ENCODE measurements around the gene KLHL17.
A peak's percentile ranks its signal among the peaks of the same experiment; 100 is the strongest.
"Not testable (repeated sequence)": the region's sequence is repeated elsewhere in the genome, so short reads cannot be mapped to it uniquely, and the experiment has no call there.

KLHL17 gene

GRCh38 chr1:1003618-1004419 lies 43.4 kb downstream of the KLHL17 start:
- DNase-seq, result no peak

- DNase-seq, result no peak
Observed at GRCh38 chr1:1004420-1004779, 44.0 kb downstream of the KLHL17 start.

DNA sequence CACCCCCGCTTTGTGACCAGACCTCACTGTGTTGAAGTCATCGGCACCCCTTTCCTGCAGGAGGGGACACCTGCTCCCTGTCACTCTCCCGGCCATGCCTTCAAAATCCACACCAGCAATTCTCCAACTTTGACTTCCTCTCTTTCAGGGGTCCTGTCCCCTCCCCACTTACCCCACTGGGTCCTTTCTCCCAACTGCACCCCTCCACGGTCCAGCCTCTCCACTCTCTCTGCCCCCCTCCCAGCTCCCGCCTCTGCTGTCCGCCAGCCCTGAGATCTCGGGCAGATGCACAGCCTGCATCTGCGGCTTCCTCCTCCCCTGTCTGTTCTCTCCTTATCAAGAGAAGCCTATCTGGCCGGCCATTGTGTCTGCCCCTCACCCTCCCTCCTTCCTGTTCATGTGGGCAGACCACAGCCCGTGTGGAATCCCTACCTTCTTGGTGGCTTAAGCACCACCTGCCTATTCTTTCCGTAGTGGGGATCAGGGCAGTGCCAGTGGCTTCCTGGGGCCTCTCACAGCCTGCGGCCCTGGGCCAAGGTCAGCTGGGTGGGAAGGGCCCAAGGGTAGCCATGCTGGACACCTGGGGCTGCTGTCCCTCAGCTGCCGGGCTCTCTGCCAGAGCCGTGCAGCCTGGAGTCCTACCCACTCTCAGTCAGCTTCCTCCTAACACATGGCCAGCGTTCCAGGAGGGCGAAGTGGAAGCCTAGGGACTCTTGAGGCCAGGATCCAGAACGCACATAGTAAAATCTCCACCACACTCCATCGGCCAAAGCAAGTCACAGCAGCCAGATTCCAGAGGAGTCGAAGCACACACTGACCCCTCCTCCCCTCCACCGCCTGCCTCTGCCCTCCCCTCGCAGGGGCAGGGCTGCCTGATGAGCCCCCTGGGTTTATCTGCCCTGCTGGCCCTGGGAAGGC lies 44.7 kb downstream of the KLHL17 start:
- no peak for DNase-seq

DNA sequence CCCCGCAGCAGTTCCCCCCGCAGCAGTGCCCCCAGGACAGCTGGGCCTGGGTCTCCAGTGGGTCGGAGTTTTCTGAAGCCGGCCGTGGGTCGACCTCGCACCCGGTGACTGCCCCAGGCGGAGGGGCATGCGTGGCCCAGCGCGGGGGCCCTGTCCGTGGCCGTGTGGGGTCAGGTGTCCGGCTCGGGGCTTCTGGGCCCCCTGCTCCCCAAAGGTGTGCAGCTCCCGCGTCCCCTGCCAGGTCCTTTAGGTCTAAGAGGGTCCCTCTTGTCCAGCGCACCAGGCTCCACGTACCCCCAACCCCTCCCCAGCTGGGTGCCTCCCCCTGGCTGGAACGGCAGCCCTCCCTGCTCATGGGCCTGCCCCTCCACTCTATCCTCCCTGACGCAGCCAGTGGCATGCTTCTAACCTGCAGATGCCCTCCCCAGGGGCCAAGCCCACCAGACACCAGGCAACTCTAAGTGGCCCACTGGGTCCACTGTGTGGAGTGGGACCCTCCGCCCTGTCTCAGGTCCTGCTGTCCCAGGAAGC lies 45.5 kb downstream of the KLHL17 start:
- no peak for DNase-seq

DNA sequence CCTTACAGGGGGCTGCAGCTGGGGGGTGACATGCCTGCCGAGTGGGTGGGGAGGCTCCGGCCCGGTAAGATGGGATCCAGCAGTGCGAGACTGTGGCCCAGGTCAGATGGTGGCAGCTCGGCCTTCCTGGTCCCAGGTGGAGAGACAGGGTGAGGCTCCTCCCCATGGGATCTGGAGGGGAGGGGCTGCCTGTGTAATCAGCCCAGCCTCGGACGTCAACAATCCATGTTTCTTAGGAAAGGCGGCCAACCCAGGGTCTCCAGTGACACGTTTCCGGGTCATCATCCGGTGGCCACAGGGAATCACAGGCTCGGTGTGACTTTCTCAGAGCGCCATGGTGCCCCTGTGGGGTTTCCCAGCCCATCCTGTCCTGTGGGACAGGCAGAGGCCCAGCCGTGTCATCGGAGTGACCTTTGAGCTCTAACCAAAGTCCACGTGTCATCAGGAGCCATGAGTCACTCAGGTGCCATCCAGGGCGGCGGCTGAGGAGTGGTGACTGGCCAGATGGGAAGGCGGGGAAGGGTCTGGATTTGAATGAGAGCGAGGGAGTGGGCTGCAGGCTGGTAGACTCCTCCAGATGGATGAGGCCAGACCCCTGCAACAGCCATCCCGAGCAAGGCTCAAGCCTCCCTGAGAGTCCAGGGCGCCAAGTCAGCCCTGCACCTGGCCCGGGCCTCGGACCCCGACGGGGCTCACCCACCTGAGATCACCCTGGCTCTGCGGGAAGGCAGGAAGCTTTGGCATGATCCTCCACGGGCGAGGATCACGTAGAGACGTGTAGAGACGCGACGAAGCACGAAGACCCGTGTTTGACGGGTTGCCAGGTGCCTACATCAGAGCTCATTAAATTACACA lies 46.1 kb downstream of the KLHL17 start:
- no peak for DNase-seq

- DNase-seq, result not testable (repeated sequence)
Observed at GRCh38 chr1:1010131-1010530, 49.7 kb downstream of the KLHL17 start.

DNA sequence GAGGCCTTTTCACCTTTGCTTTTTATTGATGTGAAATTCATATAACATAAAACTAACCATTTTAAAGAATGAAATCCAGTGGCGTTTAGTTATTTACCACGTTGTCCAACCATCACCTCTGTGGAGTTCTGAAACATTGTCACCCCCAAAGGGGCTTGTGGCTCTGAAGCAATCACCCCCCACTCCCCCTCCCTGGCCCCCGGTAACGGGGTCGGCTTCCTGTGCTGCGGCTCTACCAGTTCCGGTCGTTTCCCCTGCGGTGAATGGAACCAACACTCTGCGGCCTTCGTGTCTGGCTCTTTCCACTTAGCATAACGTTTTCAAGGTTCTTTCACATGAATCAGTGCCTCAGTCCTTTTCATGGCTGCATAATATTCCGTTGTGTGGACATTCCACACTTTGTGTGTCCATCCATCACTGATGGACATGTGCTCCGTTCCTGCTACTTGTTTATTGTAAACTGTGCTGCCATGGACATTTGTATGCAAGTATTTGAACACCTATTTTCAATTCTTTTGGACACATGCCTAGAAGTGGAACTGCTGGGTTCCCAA lies 51.1 kb downstream of the KLHL17 start:
- DNase-seq, result no peak

DNA sequence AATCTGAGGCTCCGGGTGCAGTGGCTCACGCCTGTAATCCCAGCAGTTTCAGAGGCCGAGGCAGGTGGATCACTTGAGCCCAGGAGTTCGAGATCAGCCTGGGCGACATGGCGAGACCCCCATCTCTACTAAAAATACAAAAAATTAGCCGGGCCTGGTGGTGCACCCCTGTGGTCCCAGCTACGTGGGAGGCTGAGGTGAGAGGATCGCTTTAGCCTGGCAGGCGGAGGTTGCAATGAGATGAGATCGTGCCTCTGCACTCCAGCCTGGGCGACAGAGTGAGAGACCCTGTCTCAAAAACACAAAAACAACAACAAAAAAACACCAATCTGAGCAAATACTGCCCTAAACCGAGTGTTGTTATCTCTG lies 52.3 kb downstream of the KLHL17 start:
- not testable (repeated sequence) for DNase-seq

- DNase-seq, result peak; percentile 85 to 87
Observed at GRCh38 chr1:1013105-1013921, 52.9 kb downstream of the KLHL17 start, which contains the start of gene ISG15. Gene ISG15 (plus strand): TSS chr1:1013497. CDS start chr1:1013574, 77 bp downstream.

DNA sequence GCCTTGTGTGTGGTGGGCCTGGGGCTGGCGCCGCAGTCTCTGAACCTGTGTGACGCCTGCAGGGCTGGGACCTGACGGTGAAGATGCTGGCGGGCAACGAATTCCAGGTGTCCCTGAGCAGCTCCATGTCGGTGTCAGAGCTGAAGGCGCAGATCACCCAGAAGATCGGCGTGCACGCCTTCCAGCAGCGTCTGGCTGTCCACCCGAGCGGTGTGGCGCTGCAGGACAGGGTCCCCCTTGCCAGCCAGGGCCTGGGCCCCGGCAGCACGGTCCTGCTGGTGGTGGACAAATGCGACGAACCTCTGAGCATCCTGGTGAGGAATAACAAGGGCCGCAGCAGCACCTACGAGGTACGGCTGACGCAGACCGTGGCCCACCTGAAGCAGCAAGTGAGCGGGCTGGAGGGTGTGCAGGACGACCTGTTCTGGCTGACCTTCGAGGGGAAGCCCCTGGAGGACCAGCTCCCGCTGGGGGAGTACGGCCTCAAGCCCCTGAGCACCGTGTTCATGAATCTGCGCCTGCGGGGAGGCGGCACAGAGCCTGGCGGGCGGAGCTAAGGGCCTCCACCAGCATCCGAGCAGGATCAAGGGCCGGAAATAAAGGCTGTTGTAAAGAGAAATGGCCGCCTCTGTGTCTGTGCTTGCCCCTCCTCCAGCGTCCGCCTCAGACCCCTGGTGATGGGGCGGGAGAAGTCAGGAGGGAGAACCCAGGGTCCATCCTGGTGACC lies 53.7 kb downstream of the KLHL17 start:
- DNase-seq, result no peak

- no peak for DNase-seq
Observed at GRCh38 chr1:1014799-1015681, 54.7 kb downstream of the KLHL17 start.

Data from activated CD4-positive, alpha-beta T cell treated with anti-CD3 and anti-CD28 coated beads, Interleukin-2, amount 50 U/mL, for 4 hours (primary cell).